Ascending aorta (tissue), 2 donors: ENCODE measurements around the gene CD72. TPM values are rescaled to one million over a fixed set of nuclear protein-coding genes. Genes with fewer than 3 reads are reported as not detected.
A peak's percentile ranks its signal among the peaks of the same experiment; 100 is the strongest.

Experiments used
- DNase-seq, 2 donors: peaks; one replicate each; pipeline ENCODE4 v3.0.0-alpha.2; 2019; ENCODE audit warnings: low spot score in 2 of 2
- H3K27ac ChIP-seq, 2 donors: fragments of 200-600 bp; sonication (generic); one replicate each; pipeline ENCODE4 v1.5.1; 2016 to 2017; ENCODE audit warnings: mild to moderate bottlenecking in 1 of 2
- H3K27me3 ChIP-seq: fragments of 200-600 bp; sonication (generic); one replicate; pipeline ENCODE4 v1.5.1; 2017
- H3K36me3 ChIP-seq, 2 donors: fragments of 200-600 bp; sonication (generic); one replicate each; pipeline ENCODE4 v1.5.1; 2016
- H3K4me1 ChIP-seq, 2 donors: fragments of 200-600 bp; sonication (generic); one replicate each; pipeline ENCODE4 v1.5.1; 2016 to 2017; ENCODE audit warnings: mild to moderate bottlenecking in 1 of 2
- H3K4me3 ChIP-seq, 2 donors: fragments of 200-600 bp; sonication (generic); one replicate each; pipeline ENCODE4 v1.5.1; 2016 to 2017; ENCODE audit warnings: mild to moderate bottlenecking in 1 of 2
- H3K9me3 ChIP-seq, 2 donors: fragments of 200-600 bp; sonication (generic); one replicate each; pipeline ENCODE4 v1.5.1; 2016
- intact Hi-C: fragments of 100-400 bp; cut with DNase I; formaldehyde crosslinking; loops from one replicate; pipeline ENCODE4 v1.15.1; 2023
- total RNA-seq: library from RNA; depleted of rRNA; stranded (reverse); fragments of >200 nt; gene quantifications from one replicate; pipeline ENCODE4 v1.1.0, GENCODE V29; 2016
- TF ChIP-seq, protein P1 (sequence below), 3 experiments: fragments of 200-600 bp in 2 of 3; fragments of 450-650 bp in 1 of 3; sonication (generic) in 2 of 3; IDR thresholded peaks; one replicate each; pipeline ENCODE4 v1.5.1; 2016 to 2019; ENCODE audit warnings: antibody characterized with exemption in 3 of 3, mild to moderate bottlenecking in 1 of 3, moderate library complexity in 1 of 3

CD72 gene
- total RNA-seq, 1 donor from 2014 or later = not detected

- no peaks in the 10 kb centered on the region for H3K27me3 ChIP-seq
- no peaks in the 10 kb centered on the region for H3K9me3 ChIP-seq
- intact Hi-C loops = loop anchor here (5.0 kb wide), 1 partner anchor 138 kb away; the partner anchor contains the start of genes GBA2 and RGP1
- TF ChIP-seq, protein P1, sequence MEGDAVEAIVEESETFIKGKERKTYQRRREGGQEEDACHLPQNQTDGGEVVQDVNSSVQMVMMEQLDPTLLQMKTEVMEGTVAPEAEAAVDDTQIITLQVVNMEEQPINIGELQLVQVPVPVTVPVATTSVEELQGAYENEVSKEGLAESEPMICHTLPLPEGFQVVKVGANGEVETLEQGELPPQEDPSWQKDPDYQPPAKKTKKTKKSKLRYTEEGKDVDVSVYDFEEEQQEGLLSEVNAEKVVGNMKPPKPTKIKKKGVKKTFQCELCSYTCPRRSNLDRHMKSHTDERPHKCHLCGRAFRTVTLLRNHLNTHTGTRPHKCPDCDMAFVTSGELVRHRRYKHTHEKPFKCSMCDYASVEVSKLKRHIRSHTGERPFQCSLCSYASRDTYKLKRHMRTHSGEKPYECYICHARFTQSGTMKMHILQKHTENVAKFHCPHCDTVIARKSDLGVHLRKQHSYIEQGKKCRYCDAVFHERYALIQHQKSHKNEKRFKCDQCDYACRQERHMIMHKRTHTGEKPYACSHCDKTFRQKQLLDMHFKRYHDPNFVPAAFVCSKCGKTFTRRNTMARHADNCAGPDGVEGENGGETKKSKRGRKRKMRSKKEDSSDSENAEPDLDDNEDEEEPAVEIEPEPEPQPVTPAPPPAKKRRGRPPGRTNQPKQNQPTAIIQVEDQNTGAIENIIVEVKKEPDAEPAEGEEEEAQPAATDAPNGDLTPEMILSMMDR (IDR thresholded peaks at IDR 0.05) = no peak
- peak overlapping the region in 1 of 2 donors; percentile 29 for H3K27ac ChIP-seq
- no peak overlapping the region for H3K4me3 ChIP-seq
- no peak for DNase-seq
- H3K4me1 ChIP-seq = peaks cover 11 to 12% of the 10 kb centered on the region in 2 donors
- peaks cover 23 to 28% of the 10 kb centered on the region in 2 donors for H3K36me3 ChIP-seq
Observed at GRCh38 chr9:35609820-35610163, 8.4 kb downstream of the CD72 start.

- intact Hi-C loops = loop anchor here (5.0 kb wide), 1 partner anchor 138 kb away; the partner anchor contains the start of genes GBA2 and RGP1
- peaks cover 23 to 28% of the 10 kb centered on the region in 2 donors for H3K36me3 ChIP-seq
- H3K9me3 ChIP-seq = no peaks in the 10 kb centered on the region
- TF ChIP-seq, protein P1 (IDR thresholded peaks at IDR 0.05) = no peak
- peaks cover 11 to 12% of the 10 kb centered on the region in 2 donors for H3K4me1 ChIP-seq
- H3K27ac ChIP-seq = peak overlapping the region in 1 of 2 donors; percentile 29
- H3K4me3 ChIP-seq = no peak overlapping the region
- no peaks in the 10 kb centered on the region for H3K27me3 ChIP-seq
- no peak for DNase-seq
Observed at GRCh38 chr9:35609001-35609819, 9.0 kb downstream of the CD72 start.

DNA sequence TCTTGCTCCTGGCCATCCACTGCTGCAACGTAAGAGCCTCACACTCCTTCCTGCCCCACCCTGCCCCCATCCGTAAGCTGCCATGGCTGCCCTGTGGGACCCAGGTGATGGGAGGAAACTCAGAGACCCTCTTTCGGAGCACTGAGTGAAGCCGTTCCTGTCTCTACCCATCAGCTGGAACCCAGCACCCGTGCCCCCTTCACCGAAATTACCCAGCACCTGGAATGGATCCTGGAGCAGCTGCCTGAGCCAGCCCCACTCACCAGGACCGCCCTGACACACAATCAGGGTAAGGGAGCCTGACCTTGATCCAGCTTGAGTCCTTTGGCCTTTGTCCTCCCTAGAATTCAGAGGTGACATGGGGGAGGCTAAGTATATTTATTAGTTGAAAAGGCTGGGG, 10.0 kb downstream of the CD72 start:
- no peak for DNase-seq
- H3K4me1 ChIP-seq = peaks cover 11 to 14% of the 10 kb centered on the region in 2 donors
- TF ChIP-seq, protein P1 (IDR thresholded peaks at IDR 0.05) = no peak
- intact Hi-C loops = loop anchor here (5.0 kb wide), 1 partner anchor 139 kb away; the partner anchor contains the start of genes GBA2 and RGP1
- H3K27me3 ChIP-seq = no peaks in the 10 kb centered on the region
- H3K4me3 ChIP-seq = no peak overlapping the region
- no peaks in the 10 kb centered on the region for H3K9me3 ChIP-seq
- no peak overlapping the region for H3K27ac ChIP-seq
- H3K36me3 ChIP-seq = peaks cover 23 to 28% of the 10 kb centered on the region in 2 donors

DNA sequence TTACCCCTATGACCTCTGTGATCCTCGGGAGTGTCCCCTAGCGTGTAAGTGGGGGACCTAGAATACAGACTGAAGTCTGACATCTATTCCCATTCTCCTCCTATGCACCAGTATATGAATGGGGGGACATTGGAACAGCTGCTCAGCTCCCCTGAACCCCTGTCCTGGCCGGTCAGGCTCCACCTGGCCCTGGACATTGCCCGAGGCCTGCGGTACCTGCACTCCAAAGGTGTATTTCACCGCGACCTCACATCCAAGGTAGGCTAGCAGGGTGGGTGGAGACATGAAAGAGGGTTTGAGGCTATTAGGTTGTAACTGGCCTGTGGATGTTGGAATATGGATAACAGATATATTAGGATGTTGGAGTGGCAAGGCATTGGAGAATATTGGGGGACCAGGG, 11.5 kb downstream of the CD72 start:
- Histone ChIP-seq H3K9me3 (no peaks in the 10 kb centered on the region), H3K27ac (peak overlapping the region in 1 of 2 donors; percentile 20), H3K4me1 (peaks cover 14 to 18% of the 10 kb centered on the region in 2 donors), H3K27me3 (no peaks in the 10 kb centered on the region), H3K36me3 (peaks cover 23 to 28% of the 10 kb centered on the region in 2 donors), H3K4me3 (peak overlapping the region in 1 of 2 donors; percentile 92)
- TF ChIP-seq, protein P1 (IDR thresholded peaks at IDR 0.05) = no peak
- DNase-seq = no peak
- intact Hi-C loops = loop anchor here (5.0 kb wide), 1 partner anchor 141 kb away; the partner anchor contains the start of genes GBA2 and RGP1

DNA sequence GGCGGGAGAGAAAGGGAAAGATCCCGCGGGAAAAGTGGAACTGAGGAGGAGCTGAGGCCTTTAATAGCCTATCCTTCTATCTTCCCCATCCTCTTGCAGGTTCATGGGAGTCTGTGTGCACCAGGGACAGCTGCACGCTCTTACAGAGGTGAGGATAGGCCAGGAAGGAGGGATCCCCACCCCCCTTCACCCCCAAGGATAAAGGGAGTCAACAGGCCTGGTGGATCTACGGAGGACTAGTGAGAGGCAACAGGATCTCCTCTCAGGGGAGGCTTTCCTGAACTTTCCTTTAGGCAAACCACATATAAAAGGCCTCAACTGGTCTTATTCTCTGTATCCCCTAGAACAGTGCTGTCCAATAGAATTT, 12.1 kb downstream of the CD72 start:
- H3K27me3 ChIP-seq = no peaks in the 10 kb centered on the region
- no peak for DNase-seq
- H3K9me3 ChIP-seq = no peaks in the 10 kb centered on the region
- H3K36me3 ChIP-seq = peaks cover 23 to 28% of the 10 kb centered on the region in 2 donors
- TF ChIP-seq, protein P1 (IDR thresholded peaks at IDR 0.05) = no peak
- H3K4me1 ChIP-seq = peaks cover 14 to 18% of the 10 kb centered on the region in 2 donors
- peak overlapping the region; percentile 70 to 95 for H3K27ac ChIP-seq
- intact Hi-C loops = loop anchor here (5.0 kb wide), 1 partner anchor 141 kb away; the partner anchor contains the start of genes GBA2 and RGP1
- peak overlapping the region; percentile 92 to 97 for H3K4me3 ChIP-seq
